ENCODE results near the gene MUC5AC. TPM values are rescaled to one million over a fixed set of nuclear protein-coding genes. Genes with fewer than 3 reads are reported as not detected.

Gene MUC5AC
- total RNA-seq, 1 experiment from 2014 or later = under 0.01 TPM

DNA sequence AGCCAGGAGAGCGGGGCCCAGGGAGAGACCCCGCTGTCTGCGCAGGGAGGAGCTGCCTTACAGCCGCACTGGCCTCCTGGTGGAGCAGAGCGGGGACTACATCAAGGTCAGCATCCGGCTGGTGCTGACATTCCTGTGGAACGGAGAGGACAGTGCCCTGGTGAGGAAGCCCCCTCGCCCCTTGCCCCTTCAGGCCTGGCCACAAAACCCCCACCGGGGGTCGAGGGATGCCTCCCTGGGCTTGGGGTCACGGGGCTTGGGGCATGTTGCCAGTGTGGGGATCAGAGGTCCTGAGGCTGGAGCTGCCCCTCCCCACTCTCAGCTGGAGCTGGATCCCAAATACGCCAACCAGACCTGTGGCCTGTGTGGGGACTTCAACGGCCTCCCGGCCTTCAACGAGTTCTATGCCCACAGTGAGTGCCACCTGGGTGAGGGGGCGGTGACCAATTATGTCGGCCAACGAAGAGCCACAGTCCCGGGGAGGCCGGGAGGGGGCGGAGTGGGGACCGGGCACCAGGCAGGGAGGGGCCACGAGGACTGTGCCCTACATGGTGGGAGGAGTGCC, 69.3 kb downstream of the MUC5AC start (continued):
- TF ChIP-seq, protein P1, sequence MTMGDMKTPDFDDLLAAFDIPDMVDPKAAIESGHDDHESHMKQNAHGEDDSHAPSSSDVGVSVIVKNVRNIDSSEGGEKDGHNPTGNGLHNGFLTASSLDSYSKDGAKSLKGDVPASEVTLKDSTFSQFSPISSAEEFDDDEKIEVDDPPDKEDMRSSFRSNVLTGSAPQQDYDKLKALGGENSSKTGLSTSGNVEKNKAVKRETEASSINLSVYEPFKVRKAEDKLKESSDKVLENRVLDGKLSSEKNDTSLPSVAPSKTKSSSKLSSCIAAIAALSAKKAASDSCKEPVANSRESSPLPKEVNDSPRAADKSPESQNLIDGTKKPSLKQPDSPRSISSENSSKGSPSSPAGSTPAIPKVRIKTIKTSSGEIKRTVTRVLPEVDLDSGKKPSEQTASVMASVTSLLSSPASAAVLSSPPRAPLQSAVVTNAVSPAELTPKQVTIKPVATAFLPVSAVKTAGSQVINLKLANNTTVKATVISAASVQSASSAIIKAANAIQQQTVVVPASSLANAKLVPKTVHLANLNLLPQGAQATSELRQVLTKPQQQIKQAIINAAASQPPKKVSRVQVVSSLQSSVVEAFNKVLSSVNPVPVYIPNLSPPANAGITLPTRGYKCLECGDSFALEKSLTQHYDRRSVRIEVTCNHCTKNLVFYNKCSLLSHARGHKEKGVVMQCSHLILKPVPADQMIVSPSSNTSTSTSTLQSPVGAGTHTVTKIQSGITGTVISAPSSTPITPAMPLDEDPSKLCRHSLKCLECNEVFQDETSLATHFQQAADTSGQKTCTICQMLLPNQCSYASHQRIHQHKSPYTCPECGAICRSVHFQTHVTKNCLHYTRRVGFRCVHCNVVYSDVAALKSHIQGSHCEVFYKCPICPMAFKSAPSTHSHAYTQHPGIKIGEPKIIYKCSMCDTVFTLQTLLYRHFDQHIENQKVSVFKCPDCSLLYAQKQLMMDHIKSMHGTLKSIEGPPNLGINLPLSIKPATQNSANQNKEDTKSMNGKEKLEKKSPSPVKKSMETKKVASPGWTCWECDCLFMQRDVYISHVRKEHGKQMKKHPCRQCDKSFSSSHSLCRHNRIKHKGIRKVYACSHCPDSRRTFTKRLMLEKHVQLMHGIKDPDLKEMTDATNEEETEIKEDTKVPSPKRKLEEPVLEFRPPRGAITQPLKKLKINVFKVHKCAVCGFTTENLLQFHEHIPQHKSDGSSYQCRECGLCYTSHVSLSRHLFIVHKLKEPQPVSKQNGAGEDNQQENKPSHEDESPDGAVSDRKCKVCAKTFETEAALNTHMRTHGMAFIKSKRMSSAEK (CRISPR knock-in tag; IDR thresholded peaks at IDR 0.05; ENCODE audit: borderline replicate concordance) = no peak
- TF ChIP-seq, protein P2, sequence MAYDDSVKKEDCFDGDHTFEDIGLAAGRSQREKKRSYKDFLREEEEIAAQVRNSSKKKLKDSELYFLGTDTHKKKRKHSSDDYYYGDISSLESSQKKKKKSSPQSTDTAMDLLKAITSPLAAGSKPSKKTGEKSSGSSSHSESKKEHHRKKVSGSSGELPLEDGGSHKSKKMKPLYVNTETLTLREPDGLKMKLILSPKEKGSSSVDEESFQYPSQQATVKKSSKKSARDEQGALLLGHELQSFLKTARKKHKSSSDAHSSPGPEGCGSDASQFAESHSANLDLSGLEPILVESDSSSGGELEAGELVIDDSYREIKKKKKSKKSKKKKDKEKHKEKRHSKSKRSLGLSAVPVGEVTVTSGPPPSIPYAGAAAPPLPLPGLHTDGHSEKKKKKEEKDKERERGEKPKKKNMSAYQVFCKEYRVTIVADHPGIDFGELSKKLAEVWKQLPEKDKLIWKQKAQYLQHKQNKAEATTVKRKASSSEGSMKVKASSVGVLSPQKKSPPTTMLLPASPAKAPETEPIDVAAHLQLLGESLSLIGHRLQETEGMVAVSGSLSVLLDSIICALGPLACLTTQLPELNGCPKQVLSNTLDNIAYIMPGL (CRISPR knock-in tag; IDR thresholded peaks at IDR 0.05) = no peak
- no peak for TF ChIP-seq GABPB1 (CRISPR knock-in tag; IDR thresholded peaks at IDR 0.05)

DNA sequence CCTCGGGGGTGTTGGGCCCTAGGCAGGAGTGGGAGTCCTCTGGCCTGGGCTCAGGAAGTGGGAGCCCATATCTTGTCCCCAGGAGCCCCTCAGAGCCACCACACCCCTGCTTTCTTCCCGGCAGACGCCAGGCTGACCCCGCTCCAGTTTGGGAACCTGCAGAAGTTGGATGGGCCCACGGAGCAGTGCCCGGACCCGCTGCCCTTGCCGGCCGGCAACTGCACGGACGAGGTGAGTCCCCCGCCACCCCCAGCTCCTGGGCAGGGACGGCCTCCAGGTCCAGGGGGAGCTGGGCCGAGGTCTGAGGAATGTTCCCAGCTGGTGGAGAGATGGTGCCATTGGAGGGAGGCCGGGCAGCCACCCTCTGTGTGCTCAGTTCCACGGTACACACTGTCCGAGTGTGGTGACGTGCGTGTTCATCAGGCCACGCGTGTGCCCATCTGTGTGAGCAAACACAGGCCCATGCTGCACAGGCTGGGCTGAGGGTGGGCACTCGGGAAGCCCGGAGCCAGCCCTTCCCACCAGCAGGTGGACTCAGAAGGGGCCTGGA, 69.9 kb downstream of the MUC5AC start:
- DNase-seq (ENCODE audit: low spot score) = no peak
- Mint-ChIP-seq H3K4me1 (peaks cover 3% of the 10 kb centered on the region), H3K36me3 (no peaks in the 10 kb centered on the region), H3K9me3 (no peaks in the 10 kb centered on the region), H3K27me3 (ENCODE audit: low read depth) (no peaks in the 10 kb centered on the region), H3K4me3 (no peak overlapping the region), H3K27ac (no peak overlapping the region)
- POLR2A ChIA-PET = no interaction called here
- ATAC-seq = no peak
- CTCF ChIA-PET = interaction anchor here (0.9 to 1.6 kb wide), 9 partner anchors 25 to 286 kb away, joined by 3 to 4 read pairs (median 4); no protein-coding TSS in a partner anchor
- no peak for TF ChIP-seq RELA (CRISPR knock-in tag; IDR thresholded peaks at IDR 0.05; ENCODE audit: borderline replicate concordance)
- TF ChIP-seq, protein P3, sequence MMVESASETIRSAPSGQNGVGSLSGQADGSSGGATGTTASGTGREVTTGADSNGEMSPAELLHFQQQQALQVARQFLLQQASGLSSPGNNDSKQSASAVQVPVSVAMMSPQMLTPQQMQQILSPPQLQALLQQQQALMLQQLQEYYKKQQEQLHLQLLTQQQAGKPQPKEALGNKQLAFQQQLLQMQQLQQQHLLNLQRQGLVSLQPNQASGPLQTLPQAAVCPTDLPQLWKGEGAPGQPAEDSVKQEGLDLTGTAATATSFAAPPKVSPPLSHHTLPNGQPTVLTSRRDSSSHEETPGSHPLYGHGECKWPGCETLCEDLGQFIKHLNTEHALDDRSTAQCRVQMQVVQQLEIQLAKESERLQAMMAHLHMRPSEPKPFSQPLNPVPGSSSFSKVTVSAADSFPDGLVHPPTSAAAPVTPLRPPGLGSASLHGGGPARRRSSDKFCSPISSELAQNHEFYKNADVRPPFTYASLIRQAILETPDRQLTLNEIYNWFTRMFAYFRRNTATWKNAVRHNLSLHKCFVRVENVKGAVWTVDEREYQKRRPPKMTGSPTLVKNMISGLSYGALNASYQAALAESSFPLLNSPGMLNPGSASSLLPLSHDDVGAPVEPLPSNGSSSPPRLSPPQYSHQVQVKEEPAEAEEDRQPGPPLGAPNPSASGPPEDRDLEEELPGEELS (CRISPR knock-in tag; IDR thresholded peaks at IDR 0.05) = no peak

DNA sequence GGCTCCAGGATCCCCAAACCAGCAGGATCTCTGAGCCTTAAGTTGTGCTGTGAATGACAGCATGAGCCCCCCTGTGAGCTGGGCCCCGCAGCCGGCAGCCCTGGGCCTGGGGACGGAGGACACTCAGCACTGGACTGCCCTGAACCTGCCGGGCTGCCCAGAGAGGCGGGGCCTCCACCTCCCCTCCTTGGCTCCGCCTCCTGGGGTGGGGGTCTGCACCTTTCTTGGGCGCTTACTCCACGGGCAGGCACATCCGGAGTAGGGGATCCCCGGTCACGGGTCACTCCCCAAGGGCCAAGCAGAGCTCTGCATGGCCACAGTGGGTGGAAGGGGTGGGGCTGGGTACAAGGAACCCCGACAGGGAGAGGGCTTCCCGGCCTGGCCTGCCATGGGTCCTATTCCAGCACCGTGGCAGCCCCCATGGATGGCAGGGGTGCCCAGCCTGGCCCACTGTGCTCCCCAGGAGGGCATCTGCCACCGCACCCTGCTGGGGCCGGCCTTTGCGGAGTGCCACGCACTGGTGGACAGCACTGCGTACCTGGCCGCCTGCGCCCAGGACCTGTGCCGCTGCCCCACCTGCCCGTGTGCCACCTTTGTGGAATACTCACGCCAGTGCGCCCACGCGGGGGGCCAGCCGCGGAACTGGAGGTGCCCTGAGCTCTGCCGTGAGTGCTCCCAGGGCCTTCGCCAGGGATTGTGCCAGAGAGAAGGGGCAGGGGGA, 70.5 kb downstream of the MUC5AC start:
- CTCF ChIA-PET = interaction anchor here (1.6 kb wide), 2 partner anchors 142 to 174 kb away, joined by 4 read pairs; no protein-coding TSS in a partner anchor
- no peak for ATAC-seq
- no peak for TF ChIP-seq IRF2 (CRISPR knock-in tag; IDR thresholded peaks at IDR 0.05; ENCODE audit: borderline replicate concordance, low read depth)
- no peak for TF ChIP-seq ZNF317 (CRISPR knock-in tag; IDR thresholded peaks at IDR 0.05; ENCODE audit: borderline replicate concordance, low read depth)
- TF ChIP-seq, protein P4, sequence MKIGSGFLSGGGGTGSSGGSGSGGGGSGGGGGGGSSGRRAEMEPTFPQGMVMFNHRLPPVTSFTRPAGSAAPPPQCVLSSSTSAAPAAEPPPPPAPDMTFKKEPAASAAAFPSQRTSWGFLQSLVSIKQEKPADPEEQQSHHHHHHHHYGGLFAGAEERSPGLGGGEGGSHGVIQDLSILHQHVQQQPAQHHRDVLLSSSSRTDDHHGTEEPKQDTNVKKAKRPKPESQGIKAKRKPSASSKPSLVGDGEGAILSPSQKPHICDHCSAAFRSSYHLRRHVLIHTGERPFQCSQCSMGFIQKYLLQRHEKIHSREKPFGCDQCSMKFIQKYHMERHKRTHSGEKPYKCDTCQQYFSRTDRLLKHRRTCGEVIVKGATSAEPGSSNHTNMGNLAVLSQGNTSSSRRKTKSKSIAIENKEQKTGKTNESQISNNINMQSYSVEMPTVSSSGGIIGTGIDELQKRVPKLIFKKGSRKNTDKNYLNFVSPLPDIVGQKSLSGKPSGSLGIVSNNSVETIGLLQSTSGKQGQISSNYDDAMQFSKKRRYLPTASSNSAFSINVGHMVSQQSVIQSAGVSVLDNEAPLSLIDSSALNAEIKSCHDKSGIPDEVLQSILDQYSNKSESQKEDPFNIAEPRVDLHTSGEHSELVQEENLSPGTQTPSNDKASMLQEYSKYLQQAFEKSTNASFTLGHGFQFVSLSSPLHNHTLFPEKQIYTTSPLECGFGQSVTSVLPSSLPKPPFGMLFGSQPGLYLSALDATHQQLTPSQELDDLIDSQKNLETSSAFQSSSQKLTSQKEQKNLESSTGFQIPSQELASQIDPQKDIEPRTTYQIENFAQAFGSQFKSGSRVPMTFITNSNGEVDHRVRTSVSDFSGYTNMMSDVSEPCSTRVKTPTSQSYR (CRISPR knock-in tag; IDR thresholded peaks at IDR 0.05) = no peak
- no peak for TF ChIP-seq PRRX2 (CRISPR knock-in tag; IDR thresholded peaks at IDR 0.05)
- TF ChIP-seq NFYB (CRISPR knock-in tag; conservative IDR thresholded peaks at IDR 0.05; ENCODE audit: low read depth) = no peak
- TF ChIP-seq NR2C2 (CRISPR knock-in tag; IDR thresholded peaks at IDR 0.05) = no peak
- no peak for TF ChIP-seq ZNF396 (CRISPR knock-in tag; IDR thresholded peaks at IDR 0.05; ENCODE audit: borderline replicate concordance)
- no peak for TF ChIP-seq MYBL2 (CRISPR knock-in tag; IDR thresholded peaks at IDR 0.05)
- TF ChIP-seq, protein P5, sequence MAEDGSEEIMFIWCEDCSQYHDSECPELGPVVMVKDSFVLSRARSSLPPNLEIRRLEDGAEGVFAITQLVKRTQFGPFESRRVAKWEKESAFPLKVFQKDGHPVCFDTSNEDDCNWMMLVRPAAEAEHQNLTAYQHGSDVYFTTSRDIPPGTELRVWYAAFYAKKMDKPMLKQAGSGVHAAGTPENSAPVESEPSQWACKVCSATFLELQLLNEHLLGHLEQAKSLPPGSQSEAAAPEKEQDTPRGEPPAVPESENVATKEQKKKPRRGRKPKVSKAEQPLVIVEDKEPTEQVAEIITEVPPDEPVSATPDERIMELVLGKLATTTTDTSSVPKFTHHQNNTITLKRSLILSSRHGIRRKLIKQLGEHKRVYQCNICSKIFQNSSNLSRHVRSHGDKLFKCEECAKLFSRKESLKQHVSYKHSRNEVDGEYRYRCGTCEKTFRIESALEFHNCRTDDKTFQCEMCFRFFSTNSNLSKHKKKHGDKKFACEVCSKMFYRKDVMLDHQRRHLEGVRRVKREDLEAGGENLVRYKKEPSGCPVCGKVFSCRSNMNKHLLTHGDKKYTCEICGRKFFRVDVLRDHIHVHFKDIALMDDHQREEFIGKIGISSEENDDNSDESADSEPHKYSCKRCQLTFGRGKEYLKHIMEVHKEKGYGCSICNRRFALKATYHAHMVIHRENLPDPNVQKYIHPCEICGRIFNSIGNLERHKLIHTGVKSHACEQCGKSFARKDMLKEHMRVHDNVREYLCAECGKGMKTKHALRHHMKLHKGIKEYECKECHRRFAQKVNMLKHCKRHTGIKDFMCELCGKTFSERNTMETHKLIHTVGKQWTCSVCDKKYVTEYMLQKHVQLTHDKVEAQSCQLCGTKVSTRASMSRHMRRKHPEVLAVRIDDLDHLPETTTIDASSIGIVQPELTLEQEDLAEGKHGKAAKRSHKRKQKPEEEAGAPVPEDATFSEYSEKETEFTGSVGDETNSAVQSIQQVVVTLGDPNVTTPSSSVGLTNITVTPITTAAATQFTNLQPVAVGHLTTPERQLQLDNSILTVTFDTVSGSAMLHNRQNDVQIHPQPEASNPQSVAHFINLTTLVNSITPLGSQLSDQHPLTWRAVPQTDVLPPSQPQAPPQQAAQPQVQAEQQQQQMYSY (CRISPR knock-in tag; IDR thresholded peaks at IDR 0.05) = no peak
- TF ChIP-seq, protein P6, sequence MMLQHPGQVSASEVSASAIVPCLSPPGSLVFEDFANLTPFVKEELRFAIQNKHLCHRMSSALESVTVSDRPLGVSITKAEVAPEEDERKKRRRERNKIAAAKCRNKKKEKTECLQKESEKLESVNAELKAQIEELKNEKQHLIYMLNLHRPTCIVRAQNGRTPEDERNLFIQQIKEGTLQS (CRISPR knock-in tag; conservative IDR thresholded peaks at IDR 0.05) = no peak
- no peak for TF ChIP-seq OVOL2 (CRISPR knock-in tag; IDR thresholded peaks at IDR 0.05; ENCODE audit: borderline replicate concordance)

More for the DNA sequence above, 70.5 kb downstream of the MUC5AC start:
- DNase-seq (ENCODE audit: low spot score) = no peak
- Mint-ChIP-seq H3K9me3 (no peaks in the 10 kb centered on the region), H3K27me3 (ENCODE audit: low read depth) (no peaks in the 10 kb centered on the region), H3K4me3 (no peak overlapping the region), H3K27ac (no peak overlapping the region), H3K4me1 (peaks cover 3% of the 10 kb centered on the region), H3K36me3 (no peaks in the 10 kb centered on the region)
- POLR2A ChIA-PET = no interaction called here
